ENCODE results near the gene TAAR6. TPM values are rescaled to one million over a fixed set of nuclear protein-coding genes. Genes with fewer than 3 reads are reported as not detected.

TAAR6 gene
- total and polyA plus RNA-seq, 4 donors: not detected

- Histone ChIP-seq H3K4me3 (ENCODE audit: low read depth in 1 of 3, low read length in 3 of 3) (no peak overlapping the region), H3K9ac (ENCODE audit: low read depth in 1 of 2, low read length in 2 of 2) (no peak overlapping the region), H3K4me1 (ENCODE audit: control insufficient read depth in 4 of 4, insufficient read depth in 4 of 4, low read length in 3 of 4) (no peaks in the 10 kb centered on the region), H3K27me3 (ENCODE audit: control insufficient read depth in 4 of 4, insufficient read depth in 4 of 4, low read length in 3 of 4) (no peaks in the 10 kb centered on the region), H3K9me3 (ENCODE audit: control insufficient read depth in 4 of 4, low read length in 3 of 4) (no peaks in the 10 kb centered on the region), H3K36me3 (ENCODE audit: control insufficient read depth in 4 of 4, insufficient read depth in 3 of 4, low read depth in 1 of 4, low read length in 3 of 4) (no peaks in the 10 kb centered on the region), H3K27ac (ENCODE audit: low read depth in 1 of 2, low read length in 2 of 2) (no peak overlapping the region)
- TF ChIP-seq HNF4A (conservative IDR thresholded peaks at IDR 0.05): no peak
- no peak for TF ChIP-seq ZBTB33 (IDR thresholded peaks at IDR 0.05)
- no peak for TF ChIP-seq EGR1 (IDR thresholded peaks at IDR 0.05; ENCODE audit: low read depth in 2 of 2)
- no peak for TF ChIP-seq TAF1 (conservative IDR thresholded peaks at IDR 0.05)
- TF ChIP-seq FOXA2 (IDR thresholded peaks at IDR 0.05): no peak
- no peak for TF ChIP-seq MAX (IDR thresholded peaks at IDR 0.05)
- no peak for TF ChIP-seq CTCF (IDR thresholded peaks at IDR 0.05; ENCODE audit: low read depth, low read length, missing input control)
- TF ChIP-seq SP1 (IDR thresholded peaks at IDR 0.05): no peak
- TF ChIP-seq ATF3 (IDR thresholded peaks at IDR 0.05): no peak
- TF ChIP-seq NR2F2 (IDR thresholded peaks at IDR 0.05): no peak
- TF ChIP-seq YY1 (IDR thresholded peaks at IDR 0.05): no peak
- TF ChIP-seq FOXA1 (IDR thresholded peaks at IDR 0.05): no peak
- no peak for TF ChIP-seq GABPA (IDR thresholded peaks at IDR 0.05 in 1 of 2, conservative IDR thresholded peaks at IDR 0.05 in 1 of 2)
- TF ChIP-seq RXRA (IDR thresholded peaks at IDR 0.05): no peak
- TF ChIP-seq RAD21 (IDR thresholded peaks at IDR 0.05): no peak
- no peak for TF ChIP-seq REST (IDR thresholded peaks at IDR 0.05)
- TF ChIP-seq JUND (IDR thresholded peaks at IDR 0.05): no peak
- TF ChIP-seq HNF4G (IDR thresholded peaks at IDR 0.05): no peak
- WGBS: 66% methylated on average over 2 of the region's 2 CpGs
- DNase-seq (ENCODE audit: low spot score): no peak
These were observed 49.2 kb upstream of the TAAR6 start for GRCh38 chr6:132520953-132521352.

Measured in liver (tissue), 9 donors.